H7 (cell line): Measurements from ENCODE around the gene STXBP2. TPM values are rescaled to one million over a fixed set of nuclear protein-coding genes. Genes with fewer than 3 reads are reported as not detected.
A peak's percentile ranks its signal among the peaks of the same experiment; 100 is the strongest.

ENCODE experiments used
- DNase-seq: peaks from one replicate; pipeline ENCODE4 v3.0.0; 2012
- H3K27me3 ChIP-seq: 2 replicates; pipeline ENCODE4 v1.6.0; 2011; ENCODE audit warnings: mild to moderate bottlenecking, low read length; ENCODE audit not compliant: control insufficient read depth, insufficient read depth
- H3K36me3 ChIP-seq: replicated peaks from 2 replicates; pipeline ENCODE4 v1.5.1; 2011; ENCODE audit warnings: low read length; ENCODE audit not compliant: control insufficient read depth, insufficient read depth
- H3K4me3 ChIP-seq: 2 replicates; pipeline ENCODE4 v1.5.1; 2011; ENCODE audit warnings: low read depth, mild to moderate bottlenecking, control low read depth, low read length, moderate library complexity; ENCODE audit not compliant: insufficient read depth
- total RNA-seq: library from RNA; depleted of rRNA; stranded (reverse); fragments of >200 nt; shearing (Covaris generic); gene quantifications from 2 replicates; pipeline ENCODE4 v1.2.3, GENCODE V29; 2014; rRNA removed

Gene STXBP2
- 17.3 and 25.9 TPM in 2 replicates for total RNA-seq

- Histone ChIP-seq H3K4me3 (peak within 1 kb of the TSS; percentile 58), H3K27me3 (peaks cover 19% of the 10 kb centered on the region), H3K36me3 (peaks cover 3% of the 10 kb centered on the region)
- DNase-seq = peak; percentile 100
These were observed at the start of gene STXBP2 for GRCh38 chr19:7636691-7637373. TSS of gene STXBP2 (plus strand) at chr19:7637110. CDS start at chr19:7637150, 40 bp downstream.

GRCh38 chr19:7589822-7590221, 47.1 kb upstream of the STXBP2 start:
- DNase-seq = no peak
- Histone ChIP-seq H3K4me3 (no peak overlapping the region), H3K27me3 (no peaks in the 10 kb centered on the region; the same call in 1 of the 2 replicates), H3K36me3 (no peaks in the 10 kb centered on the region)

- peak; percentile 54 for DNase-seq
- H3K4me3 ChIP-seq = no peak overlapping the region
- no peaks in the 10 kb centered on the region; the same call in 1 of the 2 replicates for H3K27me3 ChIP-seq
- no peaks in the 10 kb centered on the region for H3K36me3 ChIP-seq
These were observed 46.7 kb upstream of the STXBP2 start for GRCh38 chr19:7590256-7590655.

- Histone ChIP-seq H3K36me3 (no peaks in the 10 kb centered on the region), H3K4me3 (peak within 1 kb of the TSS; percentile 58), H3K27me3 (peaks cover 12% of the 10 kb centered on the region; the same call in 1 of the 2 replicates)
- DNase-seq = peak; percentile 99
These were observed 41.3 kb upstream of the STXBP2 start, which contains the start of gene CAMSAP3 for GRCh38 chr19:7595466-7596133. TSS of gene CAMSAP3 (plus strand) at chr19:7595863. CDS start at chr19:7596003, 140 bp downstream.

GRCh38 chr19:7596211-7596937, 40.5 kb upstream of the STXBP2 start:
- peak; percentile 82 for DNase-seq
- Histone ChIP-seq H3K4me3 (peak overlapping the region; percentile 58), H3K36me3 (no peaks in the 10 kb centered on the region), H3K27me3 (peaks cover 12% of the 10 kb centered on the region; the same call in 1 of the 2 replicates)

GRCh38 chr19:7597689-7598088, 39.2 kb upstream of the STXBP2 start:
- Histone ChIP-seq H3K4me3 (no peak overlapping the region), H3K27me3 (peaks cover 12% of the 10 kb centered on the region; the same call in 1 of the 2 replicates), H3K36me3 (no peaks in the 10 kb centered on the region)
- DNase-seq = peak; percentile 24

- peaks cover 13% of the 10 kb centered on the region; the same call in 1 of the 2 replicates for H3K27me3 ChIP-seq
- peak; percentile 19 for DNase-seq
- no peaks in the 10 kb centered on the region for H3K36me3 ChIP-seq
- no peak overlapping the region for H3K4me3 ChIP-seq
These were observed 38.7 kb upstream of the STXBP2 start for GRCh38 chr19:7598180-7598579.

GRCh38 chr19:7600721-7601120, 36.2 kb upstream of the STXBP2 start:
- no peaks in the 10 kb centered on the region for H3K36me3 ChIP-seq
- peaks cover 18% of the 10 kb centered on the region; the same call in 1 of the 2 replicates for H3K27me3 ChIP-seq
- no peak for DNase-seq
- no peak overlapping the region for H3K4me3 ChIP-seq

- H3K4me3 ChIP-seq = no peak overlapping the region
These were observed 34.5 kb upstream of the STXBP2 start for GRCh38 chr19:7602240-7602934.

GRCh38 chr19:7602935-7603497, 33.9 kb upstream of the STXBP2 start:
- Histone ChIP-seq H3K4me3 (no peak overlapping the region), H3K36me3 (no peaks in the 10 kb centered on the region), H3K27me3 (peaks cover 6% of the 10 kb centered on the region; the same call in 1 of the 2 replicates)
- no peak for DNase-seq

More at GRCh38 chr19:7602240-7602934, 34.5 kb upstream of the STXBP2 start:
- Histone ChIP-seq H3K27me3 (peaks cover 8% of the 10 kb centered on the region; the same call in 1 of the 2 replicates), H3K36me3 (no peaks in the 10 kb centered on the region)
- DNase-seq = peak; percentile 53

GRCh38 chr19:7603919-7604318, 33.0 kb upstream of the STXBP2 start:
- Histone ChIP-seq H3K4me3 (no peak overlapping the region), H3K36me3 (peaks cover 1% of the 10 kb centered on the region), H3K27me3 (peaks cover 6% of the 10 kb centered on the region; the same call in 1 of the 2 replicates)
- DNase-seq = no peak

GRCh38 chr19:7605490-7606222, 31.3 kb upstream of the STXBP2 start:
- Histone ChIP-seq H3K27me3 (peaks cover 6% of the 10 kb centered on the region; the same call in 1 of the 2 replicates), H3K36me3 (peaks cover 1% of the 10 kb centered on the region), H3K4me3 (no peak overlapping the region; the same call in 1 of the 2 replicates)
- DNase-seq = peak; percentile 93

GRCh38 chr19:7606289-7606688, 30.6 kb upstream of the STXBP2 start:
- Histone ChIP-seq H3K36me3 (peaks cover 1% of the 10 kb centered on the region), H3K4me3 (no peak overlapping the region), H3K27me3 (peaks cover 6% of the 10 kb centered on the region; the same call in 1 of the 2 replicates)
- DNase-seq = no peak
